ENCODE data around the gene DOK7.

- no peak for TF ChIP-seq POLR2A (IDR thresholded peaks at IDR 0.05)
- TF ChIP-seq, protein P1, sequence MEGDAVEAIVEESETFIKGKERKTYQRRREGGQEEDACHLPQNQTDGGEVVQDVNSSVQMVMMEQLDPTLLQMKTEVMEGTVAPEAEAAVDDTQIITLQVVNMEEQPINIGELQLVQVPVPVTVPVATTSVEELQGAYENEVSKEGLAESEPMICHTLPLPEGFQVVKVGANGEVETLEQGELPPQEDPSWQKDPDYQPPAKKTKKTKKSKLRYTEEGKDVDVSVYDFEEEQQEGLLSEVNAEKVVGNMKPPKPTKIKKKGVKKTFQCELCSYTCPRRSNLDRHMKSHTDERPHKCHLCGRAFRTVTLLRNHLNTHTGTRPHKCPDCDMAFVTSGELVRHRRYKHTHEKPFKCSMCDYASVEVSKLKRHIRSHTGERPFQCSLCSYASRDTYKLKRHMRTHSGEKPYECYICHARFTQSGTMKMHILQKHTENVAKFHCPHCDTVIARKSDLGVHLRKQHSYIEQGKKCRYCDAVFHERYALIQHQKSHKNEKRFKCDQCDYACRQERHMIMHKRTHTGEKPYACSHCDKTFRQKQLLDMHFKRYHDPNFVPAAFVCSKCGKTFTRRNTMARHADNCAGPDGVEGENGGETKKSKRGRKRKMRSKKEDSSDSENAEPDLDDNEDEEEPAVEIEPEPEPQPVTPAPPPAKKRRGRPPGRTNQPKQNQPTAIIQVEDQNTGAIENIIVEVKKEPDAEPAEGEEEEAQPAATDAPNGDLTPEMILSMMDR (IDR thresholded peaks at IDR 0.05) = no peak
These were observed 49.6 kb downstream of the DOK7 start for GRCh38 chr4:3512719-3513118.
